Measurements from ENCODE around the gene DSN1. TPM values are rescaled to one million over a fixed set of nuclear protein-coding genes. Genes with fewer than 3 reads are reported as not detected.
A peak's percentile ranks its signal among the peaks of the same experiment; 100 is the strongest.

The DSN1 gene
- total and polyA plus RNA-seq, 11 donors: 3.2 to 7.0 (median 4.9) TPM

DNA sequence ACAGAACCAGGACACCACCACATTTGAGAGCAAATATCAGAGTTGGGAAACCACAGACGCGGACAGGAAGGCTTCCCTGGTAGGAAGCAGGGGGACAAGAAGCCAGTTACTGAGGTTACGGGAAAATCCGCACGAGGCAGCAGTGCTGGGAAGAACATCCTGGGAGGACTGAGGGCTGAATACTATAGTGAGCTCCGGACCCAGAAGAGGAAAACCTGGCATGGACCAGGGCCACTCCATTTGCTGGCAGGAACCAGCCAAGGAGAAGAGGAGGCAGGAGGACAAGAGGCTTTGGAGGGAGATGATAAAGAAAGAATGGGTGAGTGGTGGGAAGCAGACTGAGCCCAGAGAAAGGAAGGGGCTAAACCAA, 6.1 kb upstream of the DSN1 start:
- intact Hi-C loops (cut with DNase I): loop anchor here in 1 of 10 donors (10.0 kb wide), 1 partner anchor 85 kb away; a partner anchor contains a TSS
- H3K27ac ChIP-seq: no peak overlapping the region
- no peak for TF ChIP-seq POLR2A (IDR thresholded peaks at IDR 0.05)
- TF ChIP-seq, protein P1, sequence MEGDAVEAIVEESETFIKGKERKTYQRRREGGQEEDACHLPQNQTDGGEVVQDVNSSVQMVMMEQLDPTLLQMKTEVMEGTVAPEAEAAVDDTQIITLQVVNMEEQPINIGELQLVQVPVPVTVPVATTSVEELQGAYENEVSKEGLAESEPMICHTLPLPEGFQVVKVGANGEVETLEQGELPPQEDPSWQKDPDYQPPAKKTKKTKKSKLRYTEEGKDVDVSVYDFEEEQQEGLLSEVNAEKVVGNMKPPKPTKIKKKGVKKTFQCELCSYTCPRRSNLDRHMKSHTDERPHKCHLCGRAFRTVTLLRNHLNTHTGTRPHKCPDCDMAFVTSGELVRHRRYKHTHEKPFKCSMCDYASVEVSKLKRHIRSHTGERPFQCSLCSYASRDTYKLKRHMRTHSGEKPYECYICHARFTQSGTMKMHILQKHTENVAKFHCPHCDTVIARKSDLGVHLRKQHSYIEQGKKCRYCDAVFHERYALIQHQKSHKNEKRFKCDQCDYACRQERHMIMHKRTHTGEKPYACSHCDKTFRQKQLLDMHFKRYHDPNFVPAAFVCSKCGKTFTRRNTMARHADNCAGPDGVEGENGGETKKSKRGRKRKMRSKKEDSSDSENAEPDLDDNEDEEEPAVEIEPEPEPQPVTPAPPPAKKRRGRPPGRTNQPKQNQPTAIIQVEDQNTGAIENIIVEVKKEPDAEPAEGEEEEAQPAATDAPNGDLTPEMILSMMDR (IDR thresholded peaks at IDR 0.05): no peak
- 69 to 72% (median 72%) methylated on average over 6 of the region's 6 CpGs for WGBS, 4 donors
- H3K4me3 ChIP-seq: no peak overlapping the region
- no peak for DNase-seq
- H3K4me1 ChIP-seq: peaks cover 0 to 24% (median 5%) of the 10 kb centered on the region in 12 donors
- H3K9me3 ChIP-seq: no peaks in the 10 kb centered on the region
- H3K36me3 ChIP-seq: peaks cover 0 to 31% (median 16%) of the 10 kb centered on the region in 9 donors
- H3K27me3 ChIP-seq: no peaks in the 10 kb centered on the region
- ATAC-seq: no peak

DNA sequence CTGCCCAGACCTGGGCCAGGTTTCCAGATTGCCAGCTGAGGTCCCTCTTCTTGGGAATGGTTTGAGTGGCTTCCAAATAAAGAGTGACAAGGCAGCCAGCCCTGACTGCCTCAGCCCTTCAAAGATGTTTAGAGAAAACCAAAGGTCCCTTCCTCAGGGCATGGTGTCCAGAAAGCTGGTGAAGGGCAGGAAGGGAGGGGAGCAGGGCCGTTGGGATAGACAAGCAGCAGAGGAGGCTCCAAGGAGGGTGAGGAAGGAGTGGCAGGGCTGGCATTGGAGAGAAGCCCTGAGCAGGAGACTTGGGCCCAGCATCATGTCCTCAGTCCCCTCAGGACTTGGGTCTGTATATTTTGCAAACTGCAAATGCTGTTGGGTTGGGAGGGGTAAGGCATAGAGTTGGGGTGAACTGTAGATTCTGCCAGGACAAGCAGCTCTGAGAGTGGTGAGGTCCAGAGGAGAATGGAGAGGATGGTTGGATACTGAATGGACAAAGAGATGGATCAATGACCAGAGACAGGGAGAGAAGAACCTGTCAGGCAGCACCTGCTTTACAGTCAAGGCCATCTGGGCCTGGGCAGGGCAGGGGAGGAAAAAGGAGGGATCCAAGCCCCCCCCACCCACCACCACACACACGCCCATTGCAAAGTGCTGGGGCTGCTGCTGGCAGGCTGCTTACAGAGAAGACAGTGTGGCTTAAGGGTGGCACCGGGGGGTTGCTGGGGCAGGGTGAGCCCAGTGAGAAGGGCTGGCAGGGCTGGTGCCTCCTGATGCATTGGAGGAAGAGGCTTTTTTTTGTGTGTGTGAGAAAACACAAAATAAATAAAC, 5.5 kb upstream of the DSN1 start:
- 67 to 73% (median 69%) methylated on average over 3 of the region's 3 CpGs for WGBS, 4 donors
- ATAC-seq (no peak), DNase-seq (no peak)
- no peaks in the 10 kb centered on the region for H3K9me3 ChIP-seq
- H3K4me3 ChIP-seq: no peak overlapping the region
- intact Hi-C loops (cut with DNase I): loop anchor here in 1 of 10 donors (10.0 kb wide), 1 partner anchor 86 kb away; a partner anchor contains a TSS
- H3K36me3 ChIP-seq: peaks cover 0 to 25% (median 10%) of the 10 kb centered on the region in 9 donors
- no peaks in the 10 kb centered on the region for H3K27me3 ChIP-seq
- H3K27ac ChIP-seq: no peak overlapping the region
- no peak for TF ChIP-seq POLR2A (IDR thresholded peaks at IDR 0.05)
- TF ChIP-seq, protein P1 (IDR thresholded peaks at IDR 0.05): no peak
- H3K4me1 ChIP-seq: peaks cover 0 to 27% (median 9%) of the 10 kb centered on the region in 12 donors

DNA sequence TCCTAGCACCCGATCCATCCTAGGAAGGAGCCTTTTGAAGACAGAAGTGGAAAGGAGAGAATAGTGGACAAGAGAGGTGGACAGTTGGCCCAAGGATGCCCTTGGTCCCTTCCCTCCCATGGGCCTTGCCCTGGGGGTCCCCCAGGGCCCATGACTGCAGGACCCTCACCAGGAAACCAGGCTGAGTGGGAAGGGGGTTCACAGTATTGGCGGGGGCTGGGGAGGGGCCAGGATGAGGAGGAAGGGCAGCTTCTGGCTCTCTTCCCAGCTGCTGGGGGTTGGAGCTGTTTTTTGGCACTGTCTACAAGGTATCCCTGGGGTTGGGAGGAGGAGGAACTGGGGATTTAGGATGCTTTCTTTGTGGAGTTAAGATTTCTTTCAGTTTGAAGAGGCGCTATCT, 4.0 kb upstream of the DSN1 start:
- Histone ChIP-seq H3K9me3 (no peaks in the 10 kb centered on the region), H3K4me3 (no peak overlapping the region), H3K4me1 (peaks cover 0 to 35% (median 17%) of the 10 kb centered on the region in 12 donors), H3K36me3 (peaks cover 0 to 11% (median 2%) of the 10 kb centered on the region in 9 donors), H3K27me3 (no peaks in the 10 kb centered on the region), H3K27ac (peak overlapping the region in 1 of 12 donors; percentile 11)
- 62 to 76% (median 67%) methylated on average over 3 of the region's 3 CpGs for WGBS, 4 donors
- intact Hi-C loops (cut with DNase I): loop anchor here in 1 of 10 donors (10.0 kb wide), 1 partner anchor 87 kb away; a partner anchor contains a TSS
- DNase-seq (no peak), ATAC-seq (no peak)
- TF ChIP-seq, protein P1 (IDR thresholded peaks at IDR 0.05): no peak
- no peak for TF ChIP-seq POLR2A (IDR thresholded peaks at IDR 0.05)

DNA sequence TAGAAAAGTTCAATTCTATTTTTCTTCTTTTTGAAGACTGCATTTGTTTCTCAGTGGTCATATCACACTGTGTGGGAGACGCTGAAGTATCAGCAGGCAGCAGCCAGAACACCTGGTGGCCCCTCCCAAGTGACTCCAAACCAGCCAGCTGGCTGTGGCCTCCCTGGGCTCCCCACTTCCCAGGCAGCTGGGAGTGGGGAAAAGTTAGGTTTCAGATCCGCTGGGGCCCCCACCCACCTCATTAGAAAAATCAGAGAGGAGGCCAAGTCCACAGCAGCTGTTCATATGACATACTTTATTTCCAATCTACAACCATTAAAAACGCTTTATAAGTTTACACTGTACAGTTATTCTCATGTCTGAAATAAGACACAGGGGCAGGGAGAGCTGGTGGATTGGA, 3.6 kb upstream of the DSN1 start:
- Histone ChIP-seq H3K4me1 (peaks cover 0 to 38% (median 17%) of the 10 kb centered on the region in 12 donors), H3K27ac (peak overlapping the region in 2 of 12 donors; percentile 11 to 98), H3K36me3 (peaks cover 0 to 8% (median 0%) of the 10 kb centered on the region in 9 donors), H3K4me3 (no peak overlapping the region), H3K27me3 (no peaks in the 10 kb centered on the region), H3K9me3 (no peaks in the 10 kb centered on the region)
- intact Hi-C loops (cut with DNase I): loop anchor here in 1 of 10 donors (10.0 kb wide), 1 partner anchor 88 kb away; a partner anchor contains a TSS
- ATAC-seq: no peak
- WGBS, 4 donors: 59 to 69% (median 68%) methylated on average over 3 of the region's 3 CpGs
- DNase-seq: no peak
- no peak for TF ChIP-seq POLR2A (IDR thresholded peaks at IDR 0.05)
- TF ChIP-seq, protein P1 (IDR thresholded peaks at IDR 0.05): no peak
